Glomerular visceral epithelial cell (primary cell): Measurements from ENCODE around the gene SCAF4.
A peak's percentile ranks its signal among the peaks of the same experiment; 100 is the strongest.
"Not testable (repeated sequence)": the region's sequence is repeated elsewhere in the genome, so short reads cannot be mapped to it uniquely, and the experiment has no call there.

Experiments
- DNase-seq: peaks from one replicate; pipeline ENCODE4 v3.0.0-alpha.2; 2016; ENCODE audit errors: extremely low spot score

SCAF4 gene

DNA sequence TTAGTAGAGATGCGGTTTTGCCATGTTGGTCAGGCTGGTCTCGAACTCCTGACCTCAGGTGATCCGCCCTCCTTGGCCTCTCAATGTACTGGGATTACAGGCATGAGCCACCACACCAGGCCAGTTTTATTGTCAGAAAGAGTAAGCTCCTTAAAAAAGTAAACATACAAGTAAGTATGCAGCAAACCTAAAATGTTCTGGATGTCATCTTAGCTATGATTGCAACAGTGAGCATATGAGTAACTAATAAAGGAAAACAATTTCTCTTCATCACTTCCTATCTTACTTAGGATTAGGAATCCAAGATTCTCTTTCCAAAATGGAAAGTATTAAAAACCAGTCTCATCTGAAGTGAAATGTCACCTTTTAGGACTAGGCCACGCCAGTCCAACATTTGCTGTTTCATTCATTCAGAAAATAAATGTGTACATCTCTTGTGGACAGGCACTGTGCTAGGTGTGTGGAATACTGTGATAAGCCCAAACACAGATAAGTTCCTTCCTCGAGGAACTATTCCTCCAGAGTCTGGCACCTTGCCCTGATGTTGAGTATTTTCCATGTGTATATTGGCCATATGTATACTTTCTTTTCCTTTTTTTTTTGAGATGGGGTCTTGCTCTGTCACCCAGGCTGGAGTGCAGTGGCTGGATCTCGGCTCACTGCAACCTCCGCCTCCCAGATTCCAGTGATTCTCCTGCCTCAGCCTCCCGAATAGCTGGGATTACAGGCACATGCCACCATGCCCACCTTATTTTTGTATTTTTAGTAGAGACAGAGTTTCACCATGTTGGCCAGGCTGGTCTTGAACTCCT is 5.9 kb upstream of the SCAF4 start:
- DNase-seq: not testable (repeated sequence)

DNA sequence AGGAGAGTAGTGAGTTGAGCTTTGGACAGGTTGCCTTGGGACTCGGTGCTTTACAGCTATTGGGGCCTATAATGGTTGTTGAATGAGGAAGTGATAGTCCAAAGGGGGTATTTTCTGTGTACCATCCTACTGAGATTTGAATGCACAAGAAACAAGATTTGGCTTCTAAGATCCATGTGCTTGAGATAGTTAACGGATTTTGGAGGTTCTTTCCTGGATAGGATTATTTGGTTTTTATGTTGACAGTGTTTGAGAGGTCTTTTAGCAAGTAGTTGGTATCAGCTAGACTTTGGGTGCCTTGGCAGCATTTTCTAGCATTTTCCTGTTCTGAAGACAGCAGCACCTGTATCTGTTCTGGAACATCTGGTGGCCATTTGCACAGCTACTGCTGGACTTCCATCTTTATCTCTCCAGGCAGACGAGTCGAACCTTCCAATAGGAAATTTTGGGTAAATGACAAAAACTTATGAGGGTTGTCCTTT is 3.6 kb upstream of the SCAF4 start:
- no peak for DNase-seq

DNA sequence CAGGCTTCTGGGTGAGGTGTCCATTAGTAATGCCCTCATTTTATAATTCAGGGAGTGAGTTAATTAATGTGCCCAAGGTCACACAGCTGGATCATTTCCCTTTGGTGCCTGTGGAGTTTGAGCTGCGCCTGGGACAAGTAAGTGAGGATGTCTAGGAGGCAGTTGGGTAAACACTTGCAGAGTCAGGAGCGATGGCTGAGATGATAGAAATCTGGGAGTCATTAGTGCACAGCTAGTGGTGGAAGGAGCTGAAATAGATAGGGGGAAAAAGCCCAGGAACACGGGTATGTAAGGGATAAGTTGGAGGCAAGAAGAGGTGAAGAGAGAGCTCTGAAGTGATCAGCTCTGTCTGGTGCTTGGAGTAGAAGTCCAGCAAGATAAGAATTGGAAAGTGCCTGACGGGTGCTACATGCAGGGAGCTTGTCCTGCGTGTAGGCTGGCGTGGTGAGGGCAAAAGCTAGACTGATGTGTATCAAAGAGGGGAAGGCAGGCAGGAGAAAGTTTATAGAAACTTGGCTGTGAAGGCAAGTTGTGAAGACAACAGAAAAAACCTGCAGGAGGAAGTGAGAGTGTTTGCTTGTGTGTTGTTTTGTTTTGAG is 1.7 kb upstream of the SCAF4 start:
- no peak for DNase-seq

DNA sequence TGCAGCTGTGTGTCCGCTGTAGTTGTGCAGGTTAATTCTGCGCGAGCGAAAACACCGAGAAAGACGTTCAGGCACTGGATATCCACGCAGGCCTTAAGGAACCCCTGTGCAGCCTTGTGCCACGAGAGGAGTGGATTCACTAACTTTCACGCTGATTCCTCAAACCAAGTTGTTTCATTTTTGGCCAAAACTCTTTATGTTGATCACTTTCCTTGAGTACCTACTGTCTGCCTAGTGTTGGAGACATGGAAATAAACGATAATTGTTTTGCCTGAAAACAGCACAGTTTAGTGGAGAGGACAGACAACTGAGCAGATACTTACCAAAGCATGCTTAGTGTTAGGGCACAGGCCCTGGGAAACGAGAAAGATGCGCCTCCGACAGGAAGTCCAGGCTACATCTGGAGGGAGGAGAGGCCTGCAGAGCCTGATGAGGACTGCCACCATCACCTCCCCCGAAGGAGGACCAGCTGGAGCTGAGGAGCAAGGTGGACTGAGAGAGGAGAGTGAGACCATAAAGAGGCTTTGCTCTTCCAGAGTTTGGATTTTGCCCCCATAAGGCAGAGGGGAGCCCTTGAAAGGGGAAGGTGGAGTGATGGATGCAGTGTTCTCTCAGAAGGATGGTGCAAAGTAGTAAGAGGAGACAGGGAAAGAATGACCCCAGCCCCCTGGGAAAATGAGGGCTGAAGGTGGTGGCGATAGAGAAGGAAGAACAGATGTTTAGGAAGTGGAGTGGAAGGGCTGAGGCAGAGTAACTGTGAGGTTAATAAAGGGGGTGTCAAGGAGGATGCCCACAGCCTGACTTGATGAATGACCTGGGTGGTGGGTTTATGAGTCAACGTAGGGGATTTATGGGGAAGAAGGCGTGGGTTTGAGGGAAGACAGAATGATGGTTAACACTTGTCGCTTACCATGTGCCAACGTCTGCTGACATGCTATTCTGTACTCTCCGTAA is 956 bp upstream of the SCAF4 start:
- DNase-seq: peak; percentile 24

DNA sequence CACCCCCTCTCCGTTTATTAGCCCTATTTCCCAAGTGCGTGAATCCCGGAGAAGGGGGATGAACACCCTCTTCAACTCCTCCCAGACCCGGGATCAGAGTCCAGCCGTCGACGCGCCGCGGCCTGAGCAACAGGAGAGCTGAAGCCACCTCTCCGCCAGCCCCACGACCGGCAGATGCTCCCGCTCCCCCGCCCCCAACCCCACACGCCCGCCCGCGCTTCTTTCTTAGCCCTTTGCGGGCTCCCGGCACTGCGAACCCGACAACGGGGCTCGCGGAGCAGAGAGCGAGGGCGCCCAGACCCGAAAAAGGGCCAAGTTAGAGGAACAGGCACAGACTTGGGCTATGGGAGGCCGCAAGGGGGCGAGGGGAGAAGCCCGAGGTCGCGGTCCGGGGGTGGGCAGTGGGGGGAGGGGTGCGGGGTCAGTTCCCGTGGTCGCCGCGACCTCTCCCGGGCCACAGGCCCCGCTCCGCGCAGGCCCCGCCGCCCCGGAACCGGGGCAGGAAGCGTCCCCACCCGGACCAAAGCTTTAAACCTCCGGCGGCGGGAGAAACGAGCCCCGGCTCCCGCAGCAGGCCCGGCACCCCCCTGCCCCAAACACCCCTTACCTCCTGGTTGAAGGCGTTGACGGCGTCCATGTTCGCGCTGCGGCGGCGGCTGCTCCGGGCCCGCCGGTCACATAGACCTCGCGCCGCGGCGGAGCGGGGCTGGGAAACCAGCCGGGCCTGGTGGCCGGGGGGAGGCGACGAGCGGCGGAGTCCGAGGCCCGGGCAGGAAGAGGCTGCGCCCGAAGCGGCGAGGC is 662 bp downstream of the SCAF4 start:
- DNase-seq: peak; percentile 29

DNA sequence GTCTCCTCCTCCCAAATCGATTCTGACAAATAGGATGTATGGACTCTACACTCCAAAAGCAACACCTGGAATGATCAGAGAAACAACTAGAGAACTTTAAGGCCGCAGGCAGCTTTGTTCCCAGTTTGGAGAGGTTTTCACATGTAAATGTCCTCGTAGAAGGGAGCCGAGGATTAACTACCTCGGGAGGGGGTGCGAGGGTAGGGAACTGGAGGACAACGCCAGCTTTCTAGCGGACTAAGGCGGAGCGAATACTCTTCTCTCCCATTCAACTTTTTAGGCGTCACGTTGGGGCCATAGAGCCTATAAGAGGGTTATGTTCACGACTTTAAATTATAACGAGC is 1.2 kb downstream of the SCAF4 start:
- no peak for DNase-seq

DNA sequence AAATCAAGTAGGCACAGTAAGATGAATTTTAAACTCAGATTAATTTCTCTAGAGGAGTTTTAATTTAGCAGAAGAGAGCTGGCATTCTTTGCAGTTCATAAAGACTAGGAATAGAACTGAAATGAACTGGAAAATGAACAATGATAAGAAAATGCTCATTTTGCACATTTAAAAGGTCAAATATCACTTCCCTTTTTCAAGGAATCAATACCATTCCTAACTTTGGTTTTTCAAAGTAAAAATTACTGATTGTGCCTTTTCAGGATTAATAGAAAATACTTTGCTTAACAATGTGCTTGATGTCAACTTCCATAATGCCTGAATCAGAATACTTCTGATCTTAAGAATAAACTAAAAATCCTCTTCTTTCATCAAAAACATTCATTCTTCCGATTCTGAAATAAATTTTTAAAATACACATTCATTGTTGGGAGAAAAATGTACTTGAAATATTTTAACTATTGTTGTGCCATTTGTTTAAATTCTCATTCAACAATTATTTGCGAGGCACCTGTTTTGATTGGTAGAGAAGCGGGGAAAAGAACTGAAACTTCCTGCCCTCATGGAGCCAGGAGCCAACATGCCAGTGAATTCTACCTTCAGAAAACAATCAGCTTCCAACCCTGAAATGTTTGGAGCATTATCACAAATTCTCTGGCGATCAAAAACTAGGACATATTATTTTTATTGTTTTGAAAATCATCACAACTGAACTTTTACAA is 2.1 kb downstream of the SCAF4 start:
- DNase-seq: no peak

DNA sequence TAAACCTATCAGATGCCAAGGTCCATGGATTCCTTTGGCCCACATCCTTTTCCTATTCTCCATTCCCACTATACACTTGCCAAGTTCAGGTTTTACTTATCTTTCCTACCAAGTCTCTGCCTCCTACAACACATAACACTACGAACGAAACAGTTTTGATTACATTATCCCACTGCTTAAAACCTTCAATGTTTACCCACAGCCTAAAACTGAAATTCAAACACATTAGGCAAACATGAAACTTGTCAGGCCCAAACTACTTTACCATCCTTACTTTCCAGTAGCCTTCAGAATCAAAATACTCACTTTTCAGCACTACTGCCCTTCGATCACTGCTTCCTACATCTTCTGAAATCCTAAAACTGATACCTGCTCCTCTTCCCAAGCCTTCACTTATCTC is 3.0 kb downstream of the SCAF4 start:
- DNase-seq: no peak

DNA sequence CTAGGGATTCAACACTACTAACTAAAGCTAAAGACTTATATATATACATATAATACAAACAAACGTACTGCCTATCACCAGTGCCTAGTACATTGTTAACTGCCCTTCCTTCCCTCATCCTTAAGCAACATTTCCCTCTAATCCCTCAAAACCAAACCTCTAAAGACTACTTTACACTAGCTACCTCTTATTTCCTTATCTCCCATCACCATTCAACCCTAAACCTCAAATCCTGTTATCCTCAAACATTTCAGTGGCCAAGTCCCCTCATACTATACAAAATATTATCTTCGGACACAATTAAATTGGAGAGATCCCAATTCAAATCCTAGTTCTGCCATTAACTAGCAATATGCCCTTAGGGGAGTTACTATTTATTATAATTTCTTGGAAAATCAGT is 3.7 kb downstream of the SCAF4 start:
- no peak for DNase-seq

DNA sequence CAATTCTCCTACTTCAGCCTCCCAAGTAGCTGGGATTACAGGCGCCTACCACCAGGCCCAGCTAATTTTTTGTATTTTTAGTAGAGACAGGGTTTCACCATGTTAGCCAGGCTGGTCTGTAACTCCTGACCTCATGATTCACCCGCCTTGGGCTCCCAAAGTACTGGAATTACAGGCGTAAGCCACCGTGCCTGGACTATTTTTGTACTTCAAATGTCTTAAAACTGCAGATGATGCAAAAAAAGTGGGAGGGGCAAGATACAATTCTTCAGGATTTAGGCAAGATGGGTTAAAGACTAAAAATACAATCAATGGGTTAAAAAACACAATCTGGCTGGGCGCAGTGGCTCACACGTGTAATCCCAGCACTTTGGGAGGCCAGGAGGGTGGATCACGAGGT is 4.7 kb downstream of the SCAF4 start:
- no peak for DNase-seq

DNA sequence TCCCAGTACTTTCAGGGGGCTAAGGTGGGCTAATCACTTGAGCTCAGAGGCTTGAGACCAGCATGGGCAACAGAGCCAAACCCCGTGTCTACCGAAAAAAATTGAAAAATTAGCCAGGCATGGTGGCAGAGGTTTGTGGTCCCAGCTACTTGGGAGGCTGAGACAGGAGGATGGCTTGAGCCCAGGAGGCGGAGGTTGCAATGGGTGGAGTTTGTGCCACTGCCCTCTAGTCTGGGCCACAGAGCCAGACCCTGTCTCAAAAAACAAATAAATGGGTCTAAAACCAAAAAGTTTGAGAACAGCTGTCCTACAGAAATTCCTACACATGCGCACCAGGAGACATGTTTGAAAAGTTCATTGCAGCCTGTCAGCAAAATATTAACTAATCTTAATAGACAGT is 5.5 kb downstream of the SCAF4 start:
- no peak for DNase-seq

DNA sequence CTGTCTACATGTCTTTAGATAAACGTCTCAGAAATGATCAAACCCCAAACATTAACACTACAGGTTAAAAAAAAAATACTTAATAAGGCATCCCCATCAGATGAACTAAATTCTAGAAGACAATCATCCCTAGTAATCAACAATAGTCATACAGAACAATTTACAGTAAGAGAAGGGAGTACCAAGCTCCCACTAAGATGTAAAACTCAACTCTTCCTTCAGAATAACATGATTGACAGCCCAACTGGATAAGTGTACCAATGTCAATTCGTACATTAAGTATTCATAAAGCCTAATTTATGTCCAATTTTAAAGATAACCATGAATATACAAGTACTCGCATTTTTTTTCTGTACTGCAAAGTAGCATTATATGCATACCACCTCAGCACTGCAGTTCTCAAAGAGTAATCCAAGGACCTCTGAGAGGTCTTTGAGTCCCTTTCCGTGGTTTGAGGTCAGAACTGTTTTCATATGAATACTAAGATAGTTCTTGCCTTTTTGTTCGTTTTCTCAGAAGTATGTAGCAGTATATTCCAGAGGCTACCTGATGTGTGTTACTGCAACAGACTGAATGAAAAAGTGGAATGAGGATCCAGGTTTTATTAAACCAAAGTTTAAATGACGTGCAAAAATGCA is 6.6 kb downstream of the SCAF4 start:
- no peak for DNase-seq

DNA sequence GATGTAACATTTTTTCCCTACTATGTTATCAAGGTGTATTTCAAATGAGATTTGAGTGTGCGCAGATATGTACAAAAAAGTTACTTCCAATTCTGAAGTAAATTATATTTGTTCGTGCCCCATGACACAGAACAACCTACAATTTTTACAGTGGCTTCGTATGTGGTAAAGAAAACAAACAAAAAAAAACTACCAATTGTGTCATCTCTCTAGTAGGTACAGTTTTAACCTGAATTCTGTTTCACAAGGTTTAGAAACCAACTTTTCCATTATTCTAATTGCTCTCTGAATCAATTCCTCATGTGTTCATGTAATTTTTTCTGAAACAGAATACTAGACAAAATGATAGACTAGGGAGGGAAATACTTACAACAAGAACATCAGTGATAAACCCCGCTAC is 7.4 kb downstream of the SCAF4 start:
- DNase-seq: no peak

DNA sequence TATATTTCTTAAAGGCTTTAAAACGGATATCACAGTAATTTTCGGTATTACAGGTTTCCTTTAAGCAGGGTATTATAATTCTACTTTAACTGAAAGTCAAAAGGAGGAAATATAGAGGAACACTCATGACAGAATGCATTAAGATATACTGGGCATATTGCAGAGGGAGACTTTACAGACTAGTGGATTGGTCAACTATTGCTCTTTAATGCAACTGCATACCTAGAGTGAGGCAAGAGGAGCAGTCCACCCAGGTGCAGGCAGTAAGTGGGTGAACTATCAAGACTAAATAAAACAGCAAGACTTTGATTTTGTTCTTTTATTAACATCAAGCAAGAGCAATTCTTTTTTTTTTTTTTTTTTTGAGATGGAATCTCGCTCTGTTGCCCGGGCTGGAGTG is 10.5 kb downstream of the SCAF4 start:
- no peak for DNase-seq

DNA sequence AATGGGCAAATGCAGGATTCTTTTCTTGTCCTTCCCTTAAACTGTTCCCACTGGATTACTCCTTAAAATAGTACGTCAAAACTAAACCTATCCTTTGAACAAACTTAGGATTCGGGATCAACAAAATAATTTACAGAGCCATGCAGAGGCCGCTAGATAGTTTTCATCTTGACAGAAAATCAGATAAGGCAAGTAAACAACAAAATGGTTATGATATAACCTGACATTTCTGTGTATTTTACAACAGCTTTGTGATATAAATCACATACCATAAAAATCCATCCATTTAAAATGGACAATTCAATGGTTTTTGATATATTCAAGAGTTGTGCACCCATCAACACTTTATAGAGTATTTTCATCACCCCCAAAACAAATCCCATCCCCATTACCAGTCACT is 11.2 kb downstream of the SCAF4 start:
- DNase-seq: no peak

DNA sequence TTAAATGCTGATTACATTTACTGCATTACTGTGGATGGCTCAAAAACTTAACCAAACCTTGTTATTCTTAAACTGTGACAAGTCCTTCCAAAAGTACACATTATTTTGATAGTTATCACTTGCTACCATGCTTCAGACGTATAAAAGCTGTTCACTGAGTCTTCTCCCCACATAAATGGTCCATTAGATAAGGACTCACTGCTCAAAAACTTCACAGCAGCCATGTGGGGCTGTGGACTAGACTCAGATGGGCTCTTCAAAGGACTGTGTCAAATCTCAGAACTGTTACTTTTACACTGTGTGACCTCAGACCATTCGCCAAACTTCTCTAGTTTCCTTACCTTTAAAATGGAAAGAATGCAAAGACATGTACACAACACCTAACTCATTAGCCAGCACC is 11.6 kb downstream of the SCAF4 start:
- DNase-seq: no peak

DNA sequence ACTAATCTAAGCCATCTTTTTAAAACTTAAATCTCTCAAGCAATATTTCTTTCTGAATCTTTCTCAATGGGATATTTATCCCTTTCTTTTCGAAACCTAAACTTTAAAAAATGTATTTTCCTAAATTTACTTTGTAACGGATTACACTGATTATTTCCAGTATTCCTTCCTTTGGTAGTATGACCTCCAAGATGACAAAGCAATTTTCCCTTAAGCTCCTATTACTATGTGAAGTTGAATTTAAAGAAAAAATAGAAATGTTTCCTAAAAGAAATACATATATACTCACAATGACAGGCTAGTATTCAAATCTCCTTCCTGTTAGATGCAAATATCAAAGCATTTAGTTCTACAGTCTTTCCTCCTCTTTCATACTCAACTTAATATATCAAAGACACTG is 15.8 kb downstream of the SCAF4 start:
- DNase-seq: no peak

DNA sequence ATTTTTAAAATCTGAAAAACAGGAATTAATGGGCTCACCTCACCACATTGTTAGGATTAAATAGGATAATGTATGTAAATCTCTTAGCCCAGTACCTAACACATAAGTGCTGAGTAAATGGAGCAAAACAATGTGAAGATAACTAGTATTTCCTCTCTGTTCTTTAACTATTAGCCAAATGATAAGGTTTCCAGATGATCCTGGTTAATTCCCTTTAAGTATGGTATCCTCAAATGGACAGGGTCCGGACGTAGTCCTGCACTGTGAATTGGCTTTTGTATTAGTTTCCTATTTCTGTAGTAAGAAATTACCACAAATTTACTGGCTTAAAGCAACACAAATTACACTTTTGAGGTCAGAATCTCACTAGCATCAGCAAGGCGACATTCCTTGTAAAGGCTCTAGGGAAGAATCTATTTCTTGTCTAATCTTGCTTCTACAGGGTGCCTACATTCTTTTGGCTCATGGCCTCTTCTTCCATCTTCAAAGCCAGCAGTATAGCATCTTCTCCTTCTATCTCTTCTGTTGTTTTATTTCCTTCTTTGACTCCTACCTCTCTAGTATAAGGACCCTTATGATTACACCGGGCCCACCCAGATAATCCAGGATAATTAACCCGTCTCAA is 17.1 kb downstream of the SCAF4 start:
- DNase-seq: no peak

DNA sequence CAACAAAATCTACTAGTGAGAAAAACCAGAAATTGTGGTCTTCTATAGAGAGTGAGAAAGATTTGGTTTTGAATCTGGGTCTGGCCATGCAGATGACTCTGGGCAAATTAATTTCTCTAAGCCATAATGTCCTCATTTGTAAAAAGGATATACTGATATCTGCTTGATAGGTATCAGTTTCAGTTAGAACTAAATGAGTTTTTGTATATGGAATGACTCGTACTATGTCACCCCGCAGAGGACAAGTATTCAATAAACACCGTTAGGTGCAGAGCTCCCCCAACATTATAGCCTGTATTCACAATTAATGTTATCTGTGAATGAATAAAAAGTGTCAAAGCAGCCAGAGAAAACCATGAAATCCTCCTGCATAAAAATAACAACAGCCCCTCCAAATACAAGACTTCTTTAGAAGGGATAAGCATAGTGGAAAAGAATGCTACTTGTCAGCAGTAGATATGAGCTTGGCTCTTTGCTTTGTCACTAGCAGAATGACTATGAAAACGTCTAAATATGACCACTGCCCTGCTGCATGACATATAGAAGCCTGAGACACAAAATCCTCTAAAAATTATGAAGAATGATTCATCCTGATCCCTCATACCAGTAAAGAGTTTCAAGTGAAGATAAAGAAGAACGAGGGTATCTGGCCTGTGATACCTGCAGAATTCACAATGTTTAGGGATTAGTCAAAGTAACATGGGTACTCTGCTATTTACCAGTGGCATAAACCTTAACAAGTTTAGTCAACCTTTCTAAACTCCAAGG is 17.8 kb downstream of the SCAF4 start:
- no peak for DNase-seq
